ENCODE data around the gene TARBP2.

- TF ChIP-seq POLR2A (IDR thresholded peaks at IDR 0.05) (no peak), CTCF (IDR thresholded peaks at IDR 0.05) (no peak), POLR2AphosphoS5 (IDR thresholded peaks at IDR 0.05) (no peak), EP300 (IDR thresholded peaks at IDR 0.05) (no peak)
Measured at GRCh38 chr12:53523131-53523530, 22.0 kb downstream of the TARBP2 start.
